ENCODE data around the gene NEDD4L. TPM values are rescaled to one million over a fixed set of nuclear protein-coding genes. Genes with fewer than 3 reads are reported as not detected.

NEDD4L gene
- total and polyA plus RNA-seq, 7 donors = 52.0 to 104 (median 57.4) TPM

- intact Hi-C loops (cut with DNase I) = loop anchor here (5.0 kb wide), 2 partner anchors 56 to 199 kb away; no protein-coding TSS in a partner anchor
- no peaks in the 10 kb centered on the region for H3K9me3 ChIP-seq
- H3K27me3 ChIP-seq = no peaks in the 10 kb centered on the region
- H3K27ac ChIP-seq = peak overlapping the region; percentile 61 to 83 (median 72)
- H3K4me3 ChIP-seq = no peak overlapping the region
- peaks cover 0 to 43% (median 6%) of the 10 kb centered on the region in 4 donors for H3K36me3 ChIP-seq
- TF ChIP-seq EP300 (IDR thresholded peaks at IDR 0.05) = peak in 3 of 4 donors; percentile 11 to 80 (median 32)
- TF ChIP-seq POLR2AphosphoS5 (IDR thresholded peaks at IDR 0.05) = peak; percentile 81 to 98 (median 94)
- TF ChIP-seq, protein P1, sequence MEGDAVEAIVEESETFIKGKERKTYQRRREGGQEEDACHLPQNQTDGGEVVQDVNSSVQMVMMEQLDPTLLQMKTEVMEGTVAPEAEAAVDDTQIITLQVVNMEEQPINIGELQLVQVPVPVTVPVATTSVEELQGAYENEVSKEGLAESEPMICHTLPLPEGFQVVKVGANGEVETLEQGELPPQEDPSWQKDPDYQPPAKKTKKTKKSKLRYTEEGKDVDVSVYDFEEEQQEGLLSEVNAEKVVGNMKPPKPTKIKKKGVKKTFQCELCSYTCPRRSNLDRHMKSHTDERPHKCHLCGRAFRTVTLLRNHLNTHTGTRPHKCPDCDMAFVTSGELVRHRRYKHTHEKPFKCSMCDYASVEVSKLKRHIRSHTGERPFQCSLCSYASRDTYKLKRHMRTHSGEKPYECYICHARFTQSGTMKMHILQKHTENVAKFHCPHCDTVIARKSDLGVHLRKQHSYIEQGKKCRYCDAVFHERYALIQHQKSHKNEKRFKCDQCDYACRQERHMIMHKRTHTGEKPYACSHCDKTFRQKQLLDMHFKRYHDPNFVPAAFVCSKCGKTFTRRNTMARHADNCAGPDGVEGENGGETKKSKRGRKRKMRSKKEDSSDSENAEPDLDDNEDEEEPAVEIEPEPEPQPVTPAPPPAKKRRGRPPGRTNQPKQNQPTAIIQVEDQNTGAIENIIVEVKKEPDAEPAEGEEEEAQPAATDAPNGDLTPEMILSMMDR (IDR thresholded peaks at IDR 0.05) = no peak
- TF ChIP-seq POLR2A (IDR thresholded peaks at IDR 0.05) = no peak
- WGBS, 2 donors = 81 to 92% methylated on average over 1 of the region's 1 CpG
- DNase-seq = no peak
- peaks cover 0 to 58% (median 49%) of the 10 kb centered on the region in 4 donors for H3K4me1 ChIP-seq
Measured at GRCh38 chr18:58391231-58391825, 347.3 kb downstream of the NEDD4L start.

- no peak overlapping the region for H3K4me3 ChIP-seq
- WGBS, 2 donors = 87 to 90% methylated on average over 8 of the region's 8 CpGs
- H3K9me3 ChIP-seq = no peaks in the 10 kb centered on the region
- intact Hi-C loops (cut with DNase I) = loop anchor here (5.0 kb wide), 2 partner anchors 55 to 200 kb away; no protein-coding TSS in a partner anchor
- no peaks in the 10 kb centered on the region for H3K27me3 ChIP-seq
- TF ChIP-seq POLR2AphosphoS5 (IDR thresholded peaks at IDR 0.05) = no peak
- TF ChIP-seq POLR2A (IDR thresholded peaks at IDR 0.05) = no peak
- TF ChIP-seq EP300 (IDR thresholded peaks at IDR 0.05) = no peak
- TF ChIP-seq, protein P1 (IDR thresholded peaks at IDR 0.05) = no peak
- peaks cover 0 to 58% (median 49%) of the 10 kb centered on the region in 4 donors for H3K4me1 ChIP-seq
- peak overlapping the region; percentile 61 to 83 (median 72) for H3K27ac ChIP-seq
- peaks cover 0 to 43% (median 3%) of the 10 kb centered on the region in 4 donors for H3K36me3 ChIP-seq
- no peak for DNase-seq
Measured at GRCh38 chr18:58391932-58392323, 347.9 kb downstream of the NEDD4L start.

- no peak for TF ChIP-seq POLR2A (IDR thresholded peaks at IDR 0.05)
- peak in 1 of 4 donors; percentile 53 for TF ChIP-seq EP300 (IDR thresholded peaks at IDR 0.05)
- TF ChIP-seq POLR2AphosphoS5 (IDR thresholded peaks at IDR 0.05) = peak; percentile 44 to 77 (median 66)
- TF ChIP-seq, protein P1 (IDR thresholded peaks at IDR 0.05) = no peak
- H3K9me3 ChIP-seq = no peaks in the 10 kb centered on the region
- DNase-seq = no peak
- H3K27me3 ChIP-seq = no peaks in the 10 kb centered on the region
- 84 to 85% methylated on average over 11 of the region's 11 CpGs for WGBS, 2 donors
- intact Hi-C loops (cut with DNase I) = loop anchor here (5.0 kb wide), 2 partner anchors 55 to 200 kb away; no protein-coding TSS in a partner anchor
- no peak overlapping the region for H3K4me3 ChIP-seq
- H3K27ac ChIP-seq = peak overlapping the region; percentile 61 to 83 (median 72)
- peaks cover 0 to 58% (median 49%) of the 10 kb centered on the region in 4 donors for H3K4me1 ChIP-seq
- H3K36me3 ChIP-seq = peaks cover 0 to 43% (median 3%) of the 10 kb centered on the region in 4 donors
Measured at GRCh38 chr18:58392324-58393000, 348.4 kb downstream of the NEDD4L start.

- peaks cover 0 to 36% (median 3%) of the 10 kb centered on the region in 4 donors for H3K36me3 ChIP-seq
- H3K4me1 ChIP-seq = peaks cover 0 to 58% (median 49%) of the 10 kb centered on the region in 4 donors
- TF ChIP-seq POLR2A (IDR thresholded peaks at IDR 0.05) (no peak), POLR2AphosphoS5 (IDR thresholded peaks at IDR 0.05) (peak in 1 of 4 donors; percentile 20)
- H3K27ac ChIP-seq = peak overlapping the region; percentile 61 to 83 (median 72)
- no peak overlapping the region for H3K4me3 ChIP-seq
- no peak for DNase-seq
- H3K9me3 ChIP-seq = no peaks in the 10 kb centered on the region
- no peaks in the 10 kb centered on the region for H3K27me3 ChIP-seq
- WGBS, 2 donors = 30 to 66% methylated on average over 2 of the region's 2 CpGs
- intact Hi-C loops (cut with DNase I) = loop anchor here (5.0 kb wide), 2 partner anchors 54 to 201 kb away; no protein-coding TSS in a partner anchor
Measured at GRCh38 chr18:58393295-58393694, 349.3 kb downstream of the NEDD4L start.

- TF ChIP-seq, protein P1 (IDR thresholded peaks at IDR 0.05) = peak in 1 of 4 experiments; percentile 1
- TF ChIP-seq POLR2AphosphoS5 (IDR thresholded peaks at IDR 0.05) (no peak), EP300 (IDR thresholded peaks at IDR 0.05) (no peak), POLR2A (IDR thresholded peaks at IDR 0.05) (no peak)
- peaks cover 0 to 29% (median 3%) of the 10 kb centered on the region in 4 donors for H3K36me3 ChIP-seq
- H3K4me1 ChIP-seq = peaks cover 0 to 58% (median 49%) of the 10 kb centered on the region in 4 donors
- H3K4me3 ChIP-seq = no peak overlapping the region
- H3K27ac ChIP-seq = peak overlapping the region in 3 of 4 donors; percentile 61 to 83 (median 79)
- 93% methylated on average over 7 of the region's 7 CpGs for WGBS, 2 donors
- intact Hi-C loops (cut with DNase I) = loop anchor here (5.0 kb wide), 2 partner anchors 53 to 202 kb away; no protein-coding TSS in a partner anchor
- DNase-seq = no peak
- no peaks in the 10 kb centered on the region for H3K27me3 ChIP-seq
- H3K9me3 ChIP-seq = no peaks in the 10 kb centered on the region
Measured at GRCh38 chr18:58394046-58394445, 350.0 kb downstream of the NEDD4L start.

All from sigmoid colon (tissue), 7 donors.